Adrenal gland (tissue), 12 donors: Measurements from ENCODE around the gene CDC34. TPM values are rescaled to one million over a fixed set of nuclear protein-coding genes. Genes with fewer than 3 reads are reported as not detected.

Source experiments
- DNase-seq, 7 donors: peaks; one replicate each; pipeline ENCODE4 v3.0.0-alpha.2; 2019 to 2020
- H3K27ac ChIP-seq, 5 donors: fragments of 200-600 bp; sonication (generic) in 4 of 5; 1 replicate in 3 of 5; 2 replicates in 2 of 5; pipeline versions ENCODE4 v1.5.1 to v1.8.0; 2016 to 2020; ENCODE audit warnings: mild to moderate bottlenecking in 1 of 5
- H3K27me3 ChIP-seq: fragments of 200-600 bp; 2 replicates; pipeline ENCODE4 v1.8.0; 2021
- H3K36me3 ChIP-seq, 2 donors: fragments of 200-600 bp; replicated peaks in 1 of 2; 1 replicate in 1 of 2; 2 replicates in 1 of 2; pipeline versions ENCODE4 v1.5.1 to v1.8.0; 2018 to 2022
- H3K4me1 ChIP-seq, 2 donors: fragments of 200-600 bp; replicated peaks in 1 of 2; 1 replicate in 1 of 2; 2 replicates in 1 of 2; pipeline versions ENCODE4 v1.5.1 to v1.8.0; 2018 to 2021
- H3K4me3 ChIP-seq, 4 donors: fragments of 200-600 bp; sonication (generic) in 3 of 4; one replicate each; pipeline ENCODE4 v1.5.1; 2016 to 2018
- H3K9me3 ChIP-seq, 3 donors: fragments of 200-600 bp; sonication (generic) in 1 of 3; replicated peaks in 1 of 3; 1 replicate in 2 of 3; 2 replicates in 1 of 3; pipeline versions ENCODE4 v1.5.1 to v1.8.0; 2016 to 2021
- POLR2A ChIP-seq, 2 donors: fragments of 450-650 bp; IDR thresholded peaks; one replicate each; pipeline ENCODE4 v1.6.1; 2017; ENCODE audit warnings: antibody characterized with exemption in 2 of 2, mild to moderate bottlenecking in 2 of 2, moderate library complexity in 1 of 2
- WGBS, 4 donors: extraction: QIAGEN DNeasy Blood & Tissue Kit in 2 of 4; methylation state at CpG; one replicate each; pipeline versions ENCODE4 v1.1.5 to v1.1.7; 2013 to 2017; 5-methylcytosine and 5-hydroxymethylcytosine counted together
- intact Hi-C, 2 donors: fragments of 100-400 bp; cut with DNase I; formaldehyde crosslinking; loops; one replicate each; pipeline versions ENCODE4 v1.14.1 to v1.15.0; 2022 to 2023
- polyA plus RNA-seq, 3 donors: library from polyadenylated mRNA; stranded (reverse); fragments of 200-250 nt in 2 of 3; fragments of 350-450 nt in 1 of 3; fragmentation: Illumina TruSeq in 1 of 3; extraction: RNeasy Lipid Tissue Mini Kit (QIAGEN cat#74804) in 1 of 3; gene quantifications; one replicate each; pipeline ENCODE4 v1.2.3, GENCODE V29; 2013 to 2014
- total RNA-seq, 9 donors: library from RNA; depleted of rRNA in 4 of 9; stranded (reverse); fragments of >200 nt in 4 of 9; fragments of 120-200 nt in 1 of 9; fragmentation: NEBNext Ultra II Directional in 1 of 9; extraction: Animal tissue kit (Norgen Biotek cat#: 25700) in 1 of 9; gene quantifications; one replicate each; pipeline versions ENCODE4 v1.1.0 to v1.2.4, GENCODE V29; 2013 to 2023
- TF ChIP-seq, protein P1 (sequence below), 6 experiments: fragments of 450-650 bp in 4 of 6; fragments of 200-600 bp in 2 of 6; sonication (generic) in 1 of 6; IDR thresholded peaks; 1 replicate in 5 of 6; 2 replicates in 1 of 6; pipeline versions ENCODE4 v1.5.1 to v1.8.0; 2016 to 2021; ENCODE audit warnings: antibody characterized with exemption in 6 of 6, mild to moderate bottlenecking in 2 of 6, moderate library complexity in 1 of 6
- donor health status: healthy with polysubstance abuse.
- donor health status: Bipolar disorder and iron deficiency.
- donor health status: DM: yes; HTN: yes; CAD: no.
- donor health status: DM: no; HTN: no; CAD: no.
- donor health status: DM: no; HTN: no; CAD: no.
- donor health status: DM: yes; HTN: yes; CAD: no.

CDC34 gene
- total and polyA plus RNA-seq, 12 donors: 22.2 to 151 (median 64.9) TPM

- H3K27ac ChIP-seq: no peak overlapping the region
- no peak for DNase-seq
- intact Hi-C loops: no loop called here
- 75 to 83% (median 78%) methylated on average over 28 to 31 of the region's 31 CpGs for WGBS, 4 donors
- H3K4me1 ChIP-seq: no peaks in the 10 kb centered on the region
- H3K36me3 ChIP-seq: no peaks in the 10 kb centered on the region
- no peak overlapping the region for H3K4me3 ChIP-seq
- TF ChIP-seq, protein P1, sequence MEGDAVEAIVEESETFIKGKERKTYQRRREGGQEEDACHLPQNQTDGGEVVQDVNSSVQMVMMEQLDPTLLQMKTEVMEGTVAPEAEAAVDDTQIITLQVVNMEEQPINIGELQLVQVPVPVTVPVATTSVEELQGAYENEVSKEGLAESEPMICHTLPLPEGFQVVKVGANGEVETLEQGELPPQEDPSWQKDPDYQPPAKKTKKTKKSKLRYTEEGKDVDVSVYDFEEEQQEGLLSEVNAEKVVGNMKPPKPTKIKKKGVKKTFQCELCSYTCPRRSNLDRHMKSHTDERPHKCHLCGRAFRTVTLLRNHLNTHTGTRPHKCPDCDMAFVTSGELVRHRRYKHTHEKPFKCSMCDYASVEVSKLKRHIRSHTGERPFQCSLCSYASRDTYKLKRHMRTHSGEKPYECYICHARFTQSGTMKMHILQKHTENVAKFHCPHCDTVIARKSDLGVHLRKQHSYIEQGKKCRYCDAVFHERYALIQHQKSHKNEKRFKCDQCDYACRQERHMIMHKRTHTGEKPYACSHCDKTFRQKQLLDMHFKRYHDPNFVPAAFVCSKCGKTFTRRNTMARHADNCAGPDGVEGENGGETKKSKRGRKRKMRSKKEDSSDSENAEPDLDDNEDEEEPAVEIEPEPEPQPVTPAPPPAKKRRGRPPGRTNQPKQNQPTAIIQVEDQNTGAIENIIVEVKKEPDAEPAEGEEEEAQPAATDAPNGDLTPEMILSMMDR (IDR thresholded peaks at IDR 0.05): no peak
- no peak for TF ChIP-seq POLR2A (IDR thresholded peaks at IDR 0.05)
- no peaks in the 10 kb centered on the region for H3K27me3 ChIP-seq
- no peaks in the 10 kb centered on the region for H3K9me3 ChIP-seq
Measured at GRCh38 chr19:556611-557382, 25.2 kb downstream of the CDC34 start.

GRCh38 chr19:558770-559439, 27.3 kb downstream of the CDC34 start:
- H3K27ac ChIP-seq: no peak overlapping the region
- H3K4me3 ChIP-seq: no peak overlapping the region
- TF ChIP-seq POLR2A (IDR thresholded peaks at IDR 0.05): no peak
- TF ChIP-seq, protein P1 (IDR thresholded peaks at IDR 0.05): no peak
- DNase-seq: no peak
- H3K4me1 ChIP-seq: no peaks in the 10 kb centered on the region
- no peaks in the 10 kb centered on the region for H3K9me3 ChIP-seq
- 59 to 69% (median 68%) methylated on average over 14 to 21 of the region's 21 CpGs for WGBS, 4 donors
- intact Hi-C loops: no loop called here
- no peaks in the 10 kb centered on the region for H3K36me3 ChIP-seq
- no peaks in the 10 kb centered on the region for H3K27me3 ChIP-seq

DNA sequence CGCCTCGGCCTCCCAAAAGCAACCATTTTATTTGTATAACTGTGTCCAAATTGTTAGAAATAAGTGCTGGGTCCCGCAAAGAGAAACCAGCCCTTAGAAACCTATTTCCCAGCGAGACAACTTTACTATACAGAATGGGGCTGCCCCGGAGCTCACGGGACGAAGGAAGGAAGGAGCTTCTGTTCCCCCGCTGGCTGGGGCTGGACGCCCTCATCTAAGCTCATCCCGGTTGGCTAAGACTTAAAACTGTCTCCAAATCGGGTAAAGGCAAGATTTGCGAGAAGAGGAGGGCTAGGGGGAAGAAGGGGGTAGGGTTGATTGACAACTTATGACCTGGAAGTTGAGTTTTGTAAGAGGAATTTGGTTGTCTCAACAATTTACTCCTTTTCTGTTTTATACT, 28.6 kb downstream of the CDC34 start:
- TF ChIP-seq, protein P1 (IDR thresholded peaks at IDR 0.05): no peak
- TF ChIP-seq POLR2A (IDR thresholded peaks at IDR 0.05): no peak
- no peaks in the 10 kb centered on the region for H3K4me1 ChIP-seq
- H3K36me3 ChIP-seq: no peaks in the 10 kb centered on the region
- DNase-seq: no peak
- H3K9me3 ChIP-seq: no peaks in the 10 kb centered on the region
- no peak overlapping the region for H3K27ac ChIP-seq
- intact Hi-C loops: no loop called here
- WGBS, 4 donors: 77 to 84% (median 80%) methylated on average over 12 of the region's 12 CpGs
- H3K27me3 ChIP-seq: no peaks in the 10 kb centered on the region
- H3K4me3 ChIP-seq: no peak overlapping the region

- peaks cover 4 to 5% of the 10 kb centered on the region in 2 donors for H3K4me1 ChIP-seq
- intact Hi-C loops: loop anchor here in 1 of 2 donors (5.0 kb wide), 1 partner anchor 34 kb away; the partner anchor contains the start of gene CDC34
- DNase-seq: peak; percentile 42 to 81 (median 57)
- no peaks in the 10 kb centered on the region for H3K36me3 ChIP-seq
- H3K4me3 ChIP-seq: no peak overlapping the region
- no peak for TF ChIP-seq POLR2A (IDR thresholded peaks at IDR 0.05)
- TF ChIP-seq, protein P1 (IDR thresholded peaks at IDR 0.05): no peak
- H3K27me3 ChIP-seq: no peaks in the 10 kb centered on the region
- no peaks in the 10 kb centered on the region for H3K9me3 ChIP-seq
- peak overlapping the region in 2 of 5 donors; percentile 26 to 52 for H3K27ac ChIP-seq
- WGBS, 4 donors: 51 to 67% (median 53%) methylated on average over 18 to 19 of the region's 19 CpGs
Measured at GRCh38 chr19:566403-566802, 34.8 kb downstream of the CDC34 start.
